Stomach (tissue), 4 donors: ENCODE data around the gene RPS6KA2.

Experiments
- EP300 ChIP-seq: sonication (generic); formaldehyde crosslinking; IDR thresholded peaks from one replicate; pipeline ENCODE4 v1.6.1; 2017; ENCODE audit warnings: antibody characterized with exemption
- POLR2A ChIP-seq, 4 donors: fragments of 450-650 bp; IDR thresholded peaks; one replicate each; pipeline ENCODE4 v1.6.1; 2016; ENCODE audit warnings: antibody characterized with exemption in 4 of 4, control low read depth in 2 of 4, mild to moderate bottlenecking in 1 of 4, moderate library complexity in 1 of 4
- TF ChIP-seq, protein P1 (sequence below), 7 experiments: fragments of 450-650 bp in 4 of 7; fragments of 200-600 bp in 3 of 7; sonication (generic) in 3 of 7; IDR thresholded peaks; one replicate each; pipeline ENCODE4 v1.5.1; 2016 to 2019; ENCODE audit warnings: antibody characterized with exemption in 7 of 7, control low read depth in 2 of 7, mild to moderate bottlenecking in 1 of 7

DNA sequence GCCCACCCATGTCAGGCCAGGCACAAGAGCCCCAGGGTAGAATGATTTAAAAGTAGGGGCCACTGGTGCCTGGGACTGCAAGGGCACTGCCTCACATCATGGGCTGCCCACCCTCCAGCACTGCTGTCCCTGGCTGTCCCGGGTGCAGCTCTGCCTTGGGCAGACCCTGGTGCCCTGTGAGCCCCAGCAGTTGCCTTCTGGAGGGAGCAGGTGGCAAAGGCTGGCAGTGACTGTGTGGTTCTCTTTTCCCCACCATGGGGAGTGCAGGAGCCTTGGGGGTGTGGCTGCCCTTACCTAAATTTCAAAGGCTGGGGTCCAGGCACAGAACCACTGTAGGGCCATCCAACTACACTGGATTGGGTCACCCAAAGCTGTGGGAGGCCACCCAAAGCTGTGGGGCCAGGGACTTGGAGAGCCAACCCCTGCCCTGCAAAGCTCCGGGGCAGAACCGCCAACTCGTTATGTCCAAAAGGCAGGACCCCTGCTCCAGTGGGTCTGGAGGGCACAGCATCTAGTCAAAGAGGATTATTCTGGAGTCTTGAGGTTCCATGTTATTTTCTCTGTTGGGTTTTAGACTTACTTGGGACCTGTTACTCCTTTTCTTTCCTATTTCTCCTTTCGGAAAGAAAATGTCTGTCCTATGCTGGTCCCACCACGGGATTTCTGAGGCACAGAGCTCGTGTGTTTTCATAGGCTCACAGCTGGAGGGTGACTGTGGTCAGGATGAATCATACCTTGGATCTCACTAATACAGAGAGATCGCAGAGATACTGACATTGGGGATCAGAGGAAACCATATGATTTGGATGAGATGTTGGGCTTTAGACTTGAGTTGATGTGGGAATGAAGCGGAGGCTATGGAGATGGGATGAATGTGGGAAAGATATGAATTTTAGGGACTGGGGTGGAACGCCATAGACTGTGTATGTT is 105.9 kb downstream of the RPS6KA2 start:
- TF ChIP-seq, protein P1, sequence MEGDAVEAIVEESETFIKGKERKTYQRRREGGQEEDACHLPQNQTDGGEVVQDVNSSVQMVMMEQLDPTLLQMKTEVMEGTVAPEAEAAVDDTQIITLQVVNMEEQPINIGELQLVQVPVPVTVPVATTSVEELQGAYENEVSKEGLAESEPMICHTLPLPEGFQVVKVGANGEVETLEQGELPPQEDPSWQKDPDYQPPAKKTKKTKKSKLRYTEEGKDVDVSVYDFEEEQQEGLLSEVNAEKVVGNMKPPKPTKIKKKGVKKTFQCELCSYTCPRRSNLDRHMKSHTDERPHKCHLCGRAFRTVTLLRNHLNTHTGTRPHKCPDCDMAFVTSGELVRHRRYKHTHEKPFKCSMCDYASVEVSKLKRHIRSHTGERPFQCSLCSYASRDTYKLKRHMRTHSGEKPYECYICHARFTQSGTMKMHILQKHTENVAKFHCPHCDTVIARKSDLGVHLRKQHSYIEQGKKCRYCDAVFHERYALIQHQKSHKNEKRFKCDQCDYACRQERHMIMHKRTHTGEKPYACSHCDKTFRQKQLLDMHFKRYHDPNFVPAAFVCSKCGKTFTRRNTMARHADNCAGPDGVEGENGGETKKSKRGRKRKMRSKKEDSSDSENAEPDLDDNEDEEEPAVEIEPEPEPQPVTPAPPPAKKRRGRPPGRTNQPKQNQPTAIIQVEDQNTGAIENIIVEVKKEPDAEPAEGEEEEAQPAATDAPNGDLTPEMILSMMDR (IDR thresholded peaks at IDR 0.05) = no peak
- TF ChIP-seq EP300 = no peak
- TF ChIP-seq POLR2A (IDR thresholded peaks at IDR 0.05) = no peak
